ENCODE results near the gene ALDH1L1. TPM values are rescaled to one million over a fixed set of nuclear protein-coding genes. Genes with fewer than 3 reads are reported as not detected.
A peak's percentile ranks its signal among the peaks of the same experiment; 100 is the strongest.

The ALDH1L1 gene
- total RNA-seq, 2 donors from 2014 or later, result 0.24 to 0.26 TPM

DNA sequence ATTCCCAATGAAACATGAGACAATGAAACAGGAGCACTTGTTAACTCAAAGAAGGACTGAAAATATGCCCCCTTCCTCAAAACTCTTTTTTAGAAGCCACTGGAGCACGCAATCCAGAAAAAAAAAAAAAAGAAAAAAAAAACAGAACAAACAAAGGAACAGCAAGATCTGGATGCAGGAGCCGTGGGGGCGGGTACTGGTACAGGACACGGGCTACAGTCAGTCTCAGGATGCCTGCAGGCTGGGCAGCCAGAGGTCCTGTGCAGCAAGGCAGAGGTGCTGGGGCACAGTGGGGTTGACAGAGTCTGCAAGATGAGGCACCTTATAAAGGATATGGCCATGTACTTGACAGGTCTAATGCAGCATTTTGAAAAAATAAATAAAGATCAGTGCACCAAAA is 22.3 kb upstream of the ALDH1L1 start:
- Mint-ChIP-seq H3K4me1 (no peaks in the 10 kb centered on the region), H3K36me3 (ENCODE audit: low read depth) (no peaks in the 10 kb centered on the region)
- no peak for ATAC-seq (replicated peaks)

DNA sequence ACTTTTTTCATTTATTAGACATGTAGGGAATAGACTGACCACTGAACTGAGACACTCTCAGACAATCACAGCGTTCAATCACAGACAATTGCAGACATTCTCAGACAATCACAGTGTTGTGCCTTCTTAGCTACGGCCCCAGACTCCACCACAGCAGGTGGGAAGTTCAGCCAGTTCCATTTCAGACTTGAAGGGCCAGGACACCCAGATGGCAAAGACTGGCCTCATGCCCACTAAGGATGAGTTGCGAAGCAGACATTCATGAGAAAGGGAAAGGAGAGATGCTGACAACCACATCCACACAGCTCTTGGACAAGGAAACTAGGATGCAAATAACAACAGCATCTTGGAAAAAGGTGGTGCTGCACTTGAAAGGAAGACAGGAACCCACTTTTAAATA is 21.9 kb upstream of the ALDH1L1 start:
- Mint-ChIP-seq H3K27ac (no peak overlapping the region), H3K36me3 (ENCODE audit: low read depth) (no peaks in the 10 kb centered on the region), H3K4me1 (no peaks in the 10 kb centered on the region), H3K27me3 (peaks cover 20% of the 10 kb centered on the region), H3K9me3 (no peaks in the 10 kb centered on the region), H3K4me3 (no peak overlapping the region)
- no peak for ATAC-seq (replicated peaks)

More for the DNA sequence above, 22.3 kb upstream of the ALDH1L1 start:
- Mint-ChIP-seq H3K9me3 (no peaks in the 10 kb centered on the region), H3K27ac (no peak overlapping the region), H3K4me3 (no peak overlapping the region), H3K27me3 (peaks cover 20% of the 10 kb centered on the region)

DNA sequence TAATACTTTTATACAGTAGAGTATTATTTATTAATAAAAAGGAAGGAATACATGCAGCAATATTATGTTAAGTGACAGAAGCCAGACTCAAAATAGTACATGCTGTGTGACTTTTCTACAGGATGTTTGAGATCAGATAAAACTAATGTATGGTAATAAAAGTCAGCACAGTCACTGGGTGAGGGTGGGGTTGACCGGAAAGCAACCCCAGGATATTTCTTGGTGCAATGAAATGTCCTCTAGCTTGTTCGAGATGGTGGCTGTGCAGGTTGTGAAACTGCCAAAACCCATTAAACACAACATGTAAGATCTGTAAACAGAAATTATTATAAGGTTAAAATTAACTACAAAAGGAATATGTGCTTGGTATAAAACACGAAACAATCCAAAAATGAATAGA is 20.8 kb upstream of the ALDH1L1 start:
- Mint-ChIP-seq H3K4me3 (no peak overlapping the region), H3K4me1 (no peaks in the 10 kb centered on the region), H3K36me3 (ENCODE audit: low read depth) (no peaks in the 10 kb centered on the region), H3K9me3 (no peaks in the 10 kb centered on the region), H3K27ac (no peak overlapping the region), H3K27me3 (peaks cover 20% of the 10 kb centered on the region)
- ATAC-seq (replicated peaks), result no peak

DNA sequence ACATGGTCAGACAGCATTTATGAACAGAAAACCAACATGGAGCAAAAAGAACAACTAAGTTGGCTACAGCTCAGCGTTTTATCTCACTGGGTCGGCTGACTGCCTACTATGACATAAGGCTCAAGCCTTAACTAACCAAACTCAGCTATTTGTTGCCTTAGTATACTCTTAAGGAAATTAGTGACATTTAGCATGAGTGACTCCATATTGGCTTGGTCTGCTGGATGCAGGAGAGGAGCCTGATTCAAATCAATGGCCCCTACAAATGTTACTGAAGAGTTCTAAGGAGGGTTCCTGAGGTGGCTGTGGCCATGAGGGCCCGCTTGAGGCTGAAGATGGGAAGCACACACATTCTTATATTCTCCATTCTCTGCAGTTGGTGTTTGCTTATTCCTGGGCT is 20.1 kb upstream of the ALDH1L1 start:
- no peak overlapping the region for H3K4me3 Mint-ChIP-seq
- no peaks in the 10 kb centered on the region for H3K36me3 Mint-ChIP-seq (ENCODE audit: low read depth)
- H3K9me3 Mint-ChIP-seq, result no peaks in the 10 kb centered on the region
- no peak for ATAC-seq (replicated peaks)
- H3K27me3 Mint-ChIP-seq, result peaks cover 20% of the 10 kb centered on the region
- no peak overlapping the region for H3K27ac Mint-ChIP-seq
- H3K4me1 Mint-ChIP-seq, result no peaks in the 10 kb centered on the region

DNA sequence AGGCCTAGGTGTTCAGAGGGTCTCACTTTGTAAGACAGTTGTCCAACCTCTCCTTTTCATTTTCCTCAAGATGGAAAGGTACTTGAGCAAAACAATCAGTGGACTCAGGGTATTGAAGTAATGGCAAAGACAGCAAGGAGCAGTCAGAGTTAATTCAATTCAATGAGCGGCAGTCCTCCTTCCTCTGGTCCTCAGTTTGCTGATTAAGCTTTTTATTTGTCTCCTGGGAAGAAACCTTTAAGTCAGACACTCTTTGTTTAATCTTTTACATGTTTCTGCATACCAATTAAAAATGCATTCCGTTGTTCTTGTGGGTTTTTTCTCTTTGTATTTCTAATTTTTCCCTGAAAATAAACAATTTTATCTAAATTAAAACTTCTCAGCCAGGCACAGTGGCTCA is 18.9 kb upstream of the ALDH1L1 start:
- ATAC-seq (replicated peaks), result no peak
- Mint-ChIP-seq H3K4me3 (no peak overlapping the region), H3K4me1 (no peaks in the 10 kb centered on the region), H3K9me3 (peaks cover 8% of the 10 kb centered on the region), H3K36me3 (ENCODE audit: low read depth) (no peaks in the 10 kb centered on the region), H3K27me3 (peaks cover 19% of the 10 kb centered on the region), H3K27ac (no peak overlapping the region)

DNA sequence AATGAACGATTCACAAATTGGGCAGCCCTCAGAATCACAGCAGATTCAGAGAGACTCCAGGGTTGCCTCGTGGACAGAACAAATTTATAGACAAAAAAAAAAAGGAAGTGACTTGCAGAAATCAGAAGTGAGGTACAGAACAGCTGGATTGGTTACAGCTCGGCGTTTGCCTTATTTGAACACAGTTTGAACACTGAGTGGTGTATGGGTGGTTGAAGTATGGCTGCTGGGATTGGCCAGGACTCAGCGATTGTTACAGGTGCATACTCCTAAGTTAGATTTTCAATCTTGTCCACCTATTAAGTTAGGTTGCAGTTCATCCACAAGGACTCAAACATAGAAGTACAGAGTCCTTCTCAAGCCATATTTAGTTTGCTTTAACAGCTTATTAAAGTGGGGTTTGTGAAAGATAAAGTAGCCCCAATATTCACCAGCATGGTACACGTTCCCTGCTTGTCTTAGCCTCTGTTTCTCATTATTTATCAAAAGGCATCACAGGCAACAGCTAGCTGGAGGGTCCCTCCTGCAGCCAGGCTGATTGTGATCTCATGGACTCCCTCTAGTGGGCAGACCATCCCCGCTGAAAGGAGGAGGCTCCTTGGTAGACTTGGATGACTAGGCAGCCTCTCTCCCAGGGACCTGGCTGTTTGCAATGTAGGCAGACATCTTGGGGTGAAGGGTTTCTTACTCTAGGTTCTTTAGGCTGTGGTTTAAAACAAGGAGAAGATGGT is 17.6 kb upstream of the ALDH1L1 start:
- peaks cover 8% of the 10 kb centered on the region for H3K9me3 Mint-ChIP-seq
- no peak overlapping the region for H3K27ac Mint-ChIP-seq
- H3K4me3 Mint-ChIP-seq, result no peak overlapping the region
- H3K4me1 Mint-ChIP-seq, result no peaks in the 10 kb centered on the region
- ATAC-seq (replicated peaks), result peak; percentile 70
- H3K36me3 Mint-ChIP-seq (ENCODE audit: low read depth), result no peaks in the 10 kb centered on the region
- peaks cover 15% of the 10 kb centered on the region for H3K27me3 Mint-ChIP-seq

DNA sequence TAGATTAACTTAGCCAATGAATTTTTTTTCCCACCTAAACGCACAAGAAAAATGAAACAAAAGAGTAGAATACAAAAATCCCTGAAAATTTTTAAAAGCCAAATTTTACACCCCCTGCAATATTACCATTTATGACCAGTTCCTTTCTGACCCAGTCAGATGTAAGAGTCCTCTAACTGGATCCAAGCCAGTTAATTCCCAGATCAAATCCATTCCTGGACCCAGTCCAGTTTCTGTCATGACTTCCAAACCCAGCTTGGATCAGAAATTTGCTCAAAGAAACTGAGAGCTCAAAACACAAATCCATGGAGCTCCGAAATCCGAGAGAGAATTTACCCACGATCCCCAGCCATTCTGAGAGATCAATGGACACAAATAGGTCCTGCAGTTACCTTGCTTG is 17.0 kb upstream of the ALDH1L1 start:
- peaks cover 8% of the 10 kb centered on the region for H3K9me3 Mint-ChIP-seq
- H3K4me3 Mint-ChIP-seq, result no peak overlapping the region
- no peaks in the 10 kb centered on the region for H3K4me1 Mint-ChIP-seq
- no peak for ATAC-seq (replicated peaks)
- H3K27me3 Mint-ChIP-seq, result peaks cover 12% of the 10 kb centered on the region
- no peak overlapping the region for H3K27ac Mint-ChIP-seq
- H3K36me3 Mint-ChIP-seq (ENCODE audit: low read depth), result no peaks in the 10 kb centered on the region

DNA sequence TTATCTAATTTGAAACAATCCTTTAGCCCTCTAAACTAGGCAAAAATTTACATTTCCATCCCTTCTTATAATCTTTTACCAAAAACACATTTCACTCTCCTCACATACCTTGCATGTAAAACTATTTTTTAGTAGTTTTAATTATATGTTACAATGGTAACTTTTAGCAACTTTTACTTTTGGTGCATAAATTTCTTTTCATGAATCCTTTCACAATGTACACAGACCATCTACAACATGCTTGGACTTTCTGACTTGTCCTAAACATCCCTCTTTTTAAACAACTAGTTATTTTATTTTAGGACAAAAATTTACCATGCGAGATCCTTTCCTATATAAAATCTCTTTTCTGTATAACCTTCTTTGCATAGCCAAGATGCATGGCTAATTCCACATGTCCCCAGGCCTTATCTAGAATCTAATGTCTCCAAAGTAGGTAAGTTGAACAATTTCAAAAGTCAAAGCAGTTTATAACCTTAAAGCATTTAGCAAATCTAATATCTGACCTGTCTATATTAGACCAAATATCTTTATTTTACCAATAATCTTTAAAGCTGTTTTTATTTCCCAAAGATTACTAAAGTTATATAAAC is 14.4 kb upstream of the ALDH1L1 start:
- Mint-ChIP-seq H3K27me3 (peaks cover 9% of the 10 kb centered on the region), H3K9me3 (peaks cover 8% of the 10 kb centered on the region), H3K4me3 (no peak overlapping the region), H3K4me1 (no peaks in the 10 kb centered on the region), H3K27ac (no peak overlapping the region), H3K36me3 (ENCODE audit: low read depth) (no peaks in the 10 kb centered on the region)
- no peak for ATAC-seq (replicated peaks)

DNA sequence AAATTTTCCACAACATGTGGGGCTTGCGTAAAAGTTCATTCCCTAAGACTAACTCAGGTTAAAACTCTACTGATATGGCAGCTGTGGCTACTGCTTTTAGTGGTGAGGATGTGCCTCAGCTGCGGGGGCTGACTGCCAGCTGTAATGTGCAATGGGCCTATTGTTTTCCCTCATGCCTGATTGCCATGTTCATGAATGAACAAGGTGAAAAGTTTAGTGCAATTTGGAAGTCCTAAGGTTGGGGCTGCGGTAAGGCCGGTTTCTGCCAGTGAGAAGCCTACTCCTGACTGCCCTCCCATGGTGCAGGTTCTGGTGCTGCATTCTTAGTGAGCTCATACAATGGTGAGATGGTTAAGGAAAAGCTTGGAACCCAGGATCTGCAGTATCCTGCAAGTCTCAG is 10.9 kb upstream of the ALDH1L1 start:
- Mint-ChIP-seq H3K27ac (no peak overlapping the region), H3K9me3 (peaks cover 8% of the 10 kb centered on the region)
- no peak for ATAC-seq (replicated peaks)

DNA sequence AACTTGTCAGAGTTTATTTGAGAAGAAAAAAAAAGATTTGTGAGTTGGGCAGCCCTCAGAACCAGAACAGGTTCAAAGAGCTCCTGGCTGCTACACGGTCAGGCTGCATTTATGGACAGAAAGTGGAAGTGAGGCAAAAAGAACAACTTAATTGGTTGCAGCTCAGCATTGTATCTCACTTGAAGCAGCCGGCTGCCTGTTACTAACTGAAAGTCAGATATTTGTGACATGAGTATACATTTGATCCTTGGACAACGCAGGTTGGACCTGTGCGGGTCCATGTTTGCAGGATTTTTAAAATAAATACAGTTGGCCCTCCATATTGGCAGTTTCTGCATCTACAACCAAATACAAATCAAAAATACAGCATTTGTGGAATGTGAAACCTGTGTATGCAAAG is 7.5 kb upstream of the ALDH1L1 start:
- Mint-ChIP-seq H3K36me3 (ENCODE audit: low read depth) (no peaks in the 10 kb centered on the region), H3K9me3 (no peaks in the 10 kb centered on the region), H3K27ac (no peak overlapping the region), H3K27me3 (peaks cover 11% of the 10 kb centered on the region), H3K4me3 (no peak overlapping the region), H3K4me1 (no peaks in the 10 kb centered on the region)
- ATAC-seq (replicated peaks), result no peak

More for the DNA sequence above, 10.9 kb upstream of the ALDH1L1 start:
- Mint-ChIP-seq H3K36me3 (ENCODE audit: low read depth) (no peaks in the 10 kb centered on the region), H3K4me3 (no peak overlapping the region), H3K27me3 (peaks cover 8% of the 10 kb centered on the region), H3K4me1 (no peaks in the 10 kb centered on the region)

DNA sequence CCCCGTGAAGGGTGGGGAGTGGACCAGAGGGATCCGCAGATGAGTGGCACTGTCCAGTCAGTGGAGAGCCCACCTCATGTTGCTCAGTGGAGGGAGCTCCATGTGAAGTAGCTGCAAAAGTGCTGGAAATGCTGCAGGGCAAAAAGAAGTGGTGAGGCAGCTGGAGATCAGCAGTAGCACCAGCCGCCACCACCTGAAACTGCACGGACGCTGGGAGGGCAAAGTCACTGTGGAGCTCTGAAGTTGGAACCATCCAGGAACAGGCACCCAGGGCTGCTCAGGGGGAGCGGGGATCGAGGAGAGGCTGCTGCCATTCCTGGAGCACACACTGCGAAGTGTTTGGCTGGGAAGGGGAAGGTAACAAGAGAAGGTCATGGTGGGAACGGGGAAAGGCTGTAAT is 6.4 kb upstream of the ALDH1L1 start:
- ATAC-seq (replicated peaks), result no peak
- H3K4me3 Mint-ChIP-seq, result no peak overlapping the region
- H3K27ac Mint-ChIP-seq, result no peak overlapping the region
- peaks cover 19% of the 10 kb centered on the region for H3K27me3 Mint-ChIP-seq
- no peaks in the 10 kb centered on the region for H3K4me1 Mint-ChIP-seq
- H3K36me3 Mint-ChIP-seq (ENCODE audit: low read depth), result no peaks in the 10 kb centered on the region
- H3K9me3 Mint-ChIP-seq, result no peaks in the 10 kb centered on the region

DNA sequence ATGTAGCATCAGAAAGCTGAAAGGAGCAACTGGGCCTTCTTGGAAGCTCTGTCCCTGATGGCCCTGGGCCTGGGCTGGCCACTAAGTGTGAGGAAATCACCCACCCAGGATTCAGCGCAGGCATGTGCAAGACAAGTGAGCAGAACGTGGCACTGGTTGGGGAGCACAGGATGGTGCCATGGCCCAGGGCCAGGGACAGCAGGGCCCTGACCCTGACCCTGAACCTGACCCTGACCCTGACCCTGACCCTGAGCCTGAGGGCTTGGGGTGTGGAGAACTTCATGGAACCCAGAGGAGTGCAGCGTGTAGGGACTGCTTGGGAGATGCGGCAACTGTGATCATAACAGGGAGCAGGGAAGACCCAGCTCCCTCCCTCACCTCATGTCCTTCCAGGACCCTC is 5.9 kb upstream of the ALDH1L1 start:
- ATAC-seq (replicated peaks), result no peak
- no peak overlapping the region for H3K27ac Mint-ChIP-seq
- H3K4me3 Mint-ChIP-seq, result no peak overlapping the region
- no peaks in the 10 kb centered on the region for H3K36me3 Mint-ChIP-seq (ENCODE audit: low read depth)
- no peaks in the 10 kb centered on the region for H3K9me3 Mint-ChIP-seq
- no peaks in the 10 kb centered on the region for H3K4me1 Mint-ChIP-seq
- peaks cover 21% of the 10 kb centered on the region for H3K27me3 Mint-ChIP-seq

DNA sequence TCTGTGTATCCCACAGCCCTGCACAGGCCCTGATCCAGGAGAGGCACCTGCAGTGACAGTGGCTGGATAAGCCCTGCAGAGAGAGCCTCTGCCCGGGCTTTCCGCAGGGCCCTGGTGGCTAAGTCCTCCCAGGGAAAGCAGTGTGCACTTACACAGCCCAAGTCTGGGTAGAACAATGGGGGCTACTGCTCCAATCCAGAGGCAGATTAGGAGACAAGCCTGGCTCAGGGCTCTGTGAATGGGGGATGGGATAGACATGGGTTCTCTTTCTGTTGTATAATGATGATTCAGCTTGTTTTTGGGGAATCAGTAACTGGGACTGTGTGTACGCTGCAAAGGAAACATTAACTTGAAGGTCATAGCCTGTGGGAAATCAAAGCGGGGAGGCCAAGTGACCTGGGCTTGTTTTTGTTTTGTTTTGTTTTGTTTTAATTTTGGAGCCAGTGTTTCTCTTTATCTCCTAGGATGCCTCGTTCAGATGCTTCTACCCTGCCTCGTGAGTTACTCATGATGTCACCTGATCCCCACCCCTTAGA is 4.1 kb upstream of the ALDH1L1 start:
- no peak overlapping the region for H3K4me3 Mint-ChIP-seq
- H3K4me1 Mint-ChIP-seq, result no peaks in the 10 kb centered on the region
- no peak for ATAC-seq (replicated peaks)
- no peak overlapping the region for H3K27ac Mint-ChIP-seq
- H3K9me3 Mint-ChIP-seq, result no peaks in the 10 kb centered on the region
- no peaks in the 10 kb centered on the region for H3K36me3 Mint-ChIP-seq (ENCODE audit: low read depth)
- peaks cover 26% of the 10 kb centered on the region for H3K27me3 Mint-ChIP-seq

DNA sequence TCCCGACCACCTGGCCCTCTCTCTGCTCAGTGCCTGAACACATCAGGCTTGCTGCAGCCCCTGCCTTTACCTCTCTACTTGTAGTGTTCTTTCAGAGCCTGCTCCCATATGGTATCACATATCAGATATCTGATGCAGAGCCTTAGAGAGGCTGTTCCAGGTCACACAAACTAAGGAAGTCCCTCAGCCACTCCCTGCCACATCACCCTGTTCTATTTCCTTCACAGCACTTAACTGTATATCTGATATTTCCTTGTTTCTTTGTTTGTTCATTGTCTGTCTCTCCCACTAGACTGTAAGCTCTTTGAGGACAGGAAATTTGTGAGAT is 976 bp upstream of the ALDH1L1 start:
- H3K4me1 Mint-ChIP-seq, result no peaks in the 10 kb centered on the region
- H3K27me3 Mint-ChIP-seq, result peaks cover 30% of the 10 kb centered on the region
- H3K4me3 Mint-ChIP-seq, result no peak overlapping the region
- no peak overlapping the region for H3K27ac Mint-ChIP-seq
- no peaks in the 10 kb centered on the region for H3K36me3 Mint-ChIP-seq (ENCODE audit: low read depth)
- ATAC-seq (replicated peaks), result no peak
- H3K9me3 Mint-ChIP-seq, result no peaks in the 10 kb centered on the region

DNA sequence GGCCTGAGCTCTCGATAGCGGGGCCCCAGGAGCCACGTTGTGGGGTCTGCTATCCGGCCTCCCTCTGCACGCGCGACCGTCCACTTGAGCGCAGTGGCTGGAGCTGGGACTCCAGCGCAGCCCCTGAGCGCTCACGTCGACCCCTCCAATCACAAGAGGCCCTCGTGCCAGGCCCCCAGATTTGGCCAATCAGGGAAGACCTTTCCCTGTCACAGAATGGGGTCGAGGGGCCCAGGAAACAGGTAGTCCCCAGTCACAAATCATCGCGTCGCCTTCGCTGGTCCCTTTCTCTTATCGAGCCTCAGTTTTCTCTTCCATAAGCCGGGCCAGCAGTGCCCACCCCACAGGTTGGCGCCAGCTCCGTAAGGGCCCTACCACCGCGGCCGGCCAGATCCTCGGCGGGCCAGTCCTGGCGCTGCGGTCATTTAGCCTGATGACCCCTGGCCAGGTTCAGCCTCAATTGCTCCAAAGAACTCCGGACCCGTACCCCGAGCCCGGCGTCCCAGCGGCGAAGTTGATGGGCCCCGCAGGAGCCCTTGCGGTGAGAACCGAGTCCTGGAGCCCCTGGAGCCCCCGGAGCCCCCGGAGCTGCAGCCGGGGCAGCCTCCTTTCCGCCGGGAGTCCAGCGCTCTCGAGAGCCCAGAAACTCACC is 435 bp downstream of the ALDH1L1 start:
- Mint-ChIP-seq H3K27ac (no peak overlapping the region), H3K9me3 (no peaks in the 10 kb centered on the region), H3K27me3 (peaks cover 30% of the 10 kb centered on the region), H3K4me3 (no peak overlapping the region), H3K36me3 (ENCODE audit: low read depth) (no peaks in the 10 kb centered on the region), H3K4me1 (no peaks in the 10 kb centered on the region)
- no peak for ATAC-seq (replicated peaks)
